ENCODE measurements around the gene PTPN1. TPM values are rescaled to one million over a fixed set of nuclear protein-coding genes. Genes with fewer than 3 reads are reported as not detected.

The PTPN1 gene
- total RNA-seq, 2 experiments from 2014 or later, result 17.1 to 25.1 TPM

- DNase-seq (ENCODE audit: low spot score), result no peak
- no peak overlapping the region for H3K4me2 ChIP-seq (ENCODE audit: low read length)
- POLR2A ChIA-PET, result no interaction called here
- CTCF ChIA-PET (ENCODE audit: unreplicated experiment), result no interaction called here
- no peak overlapping the region for H3K27ac ChIP-seq (ENCODE audit: low read depth, low read length, poor library complexity, severe bottlenecking)
- no peaks in the 10 kb centered on the region for H3K9me2 ChIP-seq (ENCODE audit: insufficient read depth, low read length)
- no peak for TF ChIP-seq CTCF (conservative IDR thresholded peaks at IDR 0.05; ENCODE audit: low read length)
- no peak for TF ChIP-seq EZH2phosphoT487 (IDR thresholded peaks at IDR 0.05; ENCODE audit: borderline replicate concordance, low read depth, low read length)
- no TSS peak for BruUV-seq (replicated peaks)
- no peaks in the 10 kb centered on the region for H3K9me3 ChIP-seq (ENCODE audit: low read length)
- intact Hi-C loops (cut with micrococcal nuclease; ENCODE audit: unreplicated experiment), result no loop called here
- no peaks in the 10 kb centered on the region for H4K20me1 ChIP-seq (ENCODE audit: insufficient read depth, low read length)
- H3K79me2 ChIP-seq (ENCODE audit: insufficient read depth, low read depth, low read length), result no peaks in the 10 kb centered on the region
- no peak overlapping the region for H3K4me3 ChIP-seq (ENCODE audit: low read depth, low read length, poor library complexity, severe bottlenecking)
- H2AFZ ChIP-seq (ENCODE audit: low read length), result no peak overlapping the region
- no peaks in the 10 kb centered on the region for H3K36me3 ChIP-seq (ENCODE audit: insufficient read depth, low read length)
- peaks cover 8% of the 10 kb centered on the region for H3K4me1 ChIP-seq (ENCODE audit: insufficient read depth, low read length, poor library complexity, severe bottlenecking)
Measured at GRCh38 chr20:50611128-50611810, 101.1 kb downstream of the PTPN1 start.

- Histone ChIP-seq H2AFZ (ENCODE audit: low read length) (no peak overlapping the region), H3K4me2 (ENCODE audit: low read length) (no peak overlapping the region), H3K4me3 (ENCODE audit: low read depth, low read length, poor library complexity, severe bottlenecking) (no peak overlapping the region), H3K36me3 (ENCODE audit: insufficient read depth, low read length) (no peaks in the 10 kb centered on the region), H3K79me2 (ENCODE audit: insufficient read depth, low read depth, low read length) (no peaks in the 10 kb centered on the region), H3K27ac (ENCODE audit: low read depth, low read length, poor library complexity, severe bottlenecking) (no peak overlapping the region), H4K20me1 (ENCODE audit: insufficient read depth, low read length) (no peaks in the 10 kb centered on the region), H3K4me1 (ENCODE audit: insufficient read depth, low read length, poor library complexity, severe bottlenecking) (peaks cover 30% of the 10 kb centered on the region), H3K9me2 (ENCODE audit: insufficient read depth, low read length) (no peaks in the 10 kb centered on the region), H3K9me3 (ENCODE audit: low read length) (no peaks in the 10 kb centered on the region)
- no peak for TF ChIP-seq CTCF (conservative IDR thresholded peaks at IDR 0.05; ENCODE audit: low read length)
- no peak for TF ChIP-seq EZH2phosphoT487 (IDR thresholded peaks at IDR 0.05; ENCODE audit: borderline replicate concordance, low read depth, low read length)
- CTCF ChIA-PET (ENCODE audit: unreplicated experiment), result no interaction called here
- BruUV-seq (replicated peaks), result no TSS peak
- no peak for DNase-seq (ENCODE audit: low spot score)
- intact Hi-C loops (cut with micrococcal nuclease; ENCODE audit: unreplicated experiment), result no loop called here
- POLR2A ChIA-PET, result interaction anchor here (0.6 to 1.1 kb wide), 2 partner anchors 8 to 27 kb away, joined by 3 to 6 read pairs; no protein-coding TSS in a partner anchor
Measured at GRCh38 chr20:50613438-50614169, 103.4 kb downstream of the PTPN1 start.

GRCh38 chr20:50615407-50615806 lies 105.2 kb downstream of the PTPN1 start:
- H3K79me2 ChIP-seq (ENCODE audit: insufficient read depth, low read depth, low read length), result no peaks in the 10 kb centered on the region
- no peaks in the 10 kb centered on the region for H3K9me3 ChIP-seq (ENCODE audit: low read length)
- H4K20me1 ChIP-seq (ENCODE audit: insufficient read depth, low read length), result no peaks in the 10 kb centered on the region
- H3K27ac ChIP-seq (ENCODE audit: low read depth, low read length, poor library complexity, severe bottlenecking), result no peak overlapping the region
- BruUV-seq (replicated peaks), result no TSS peak
- H2AFZ ChIP-seq (ENCODE audit: low read length), result no peak overlapping the region
- no peak for DNase-seq (ENCODE audit: low spot score)
- peaks cover 44% of the 10 kb centered on the region for H3K4me1 ChIP-seq (ENCODE audit: insufficient read depth, low read length, poor library complexity, severe bottlenecking)
- CTCF ChIA-PET (ENCODE audit: unreplicated experiment), result no interaction called here
- no peaks in the 10 kb centered on the region for H3K9me2 ChIP-seq (ENCODE audit: insufficient read depth, low read length)
- H3K4me3 ChIP-seq (ENCODE audit: low read depth, low read length, poor library complexity, severe bottlenecking), result no peak overlapping the region
- no peak overlapping the region for H3K4me2 ChIP-seq (ENCODE audit: low read length)
- TF ChIP-seq CTCF (conservative IDR thresholded peaks at IDR 0.05; ENCODE audit: low read length) (no peak), EZH2phosphoT487 (IDR thresholded peaks at IDR 0.05; ENCODE audit: borderline replicate concordance, low read depth, low read length) (no peak)
- no peaks in the 10 kb centered on the region for H3K36me3 ChIP-seq (ENCODE audit: insufficient read depth, low read length)
- intact Hi-C loops (cut with micrococcal nuclease; ENCODE audit: unreplicated experiment), result no loop called here
- POLR2A ChIA-PET, result no interaction called here
